Trophoblast cell (in vitro differentiated cells and primary cell): ENCODE measurements around the gene VDR.

Source experiments
- DNase-seq, 2 donors: peaks; one replicate each; pipeline ENCODE4 v3.0.0-alpha.2; 2016
- H2AFZ ChIP-seq: 2 replicates; pipeline ENCODE4 v1.6.1; 2013; ENCODE audit warnings: low read length, moderate library complexity, mild to moderate bottlenecking; ENCODE audit not compliant: insufficient read depth, poor library complexity
- H2AK5ac ChIP-seq: 2 replicates; pipeline ENCODE4 v1.6.1; 2013; ENCODE audit warnings: mild to moderate bottlenecking, low read length
- H2BK120ac ChIP-seq: 2 replicates; pipeline ENCODE4 v1.6.1; 2013; ENCODE audit warnings: low read length, mild to moderate bottlenecking, moderate library complexity; ENCODE audit not compliant: insufficient read depth, poor library complexity
- H2BK12ac ChIP-seq: 2 replicates; pipeline ENCODE4 v1.6.1; 2013; ENCODE audit warnings: mild to moderate bottlenecking, low read length, moderate library complexity
- H2BK5ac ChIP-seq: 2 replicates; pipeline ENCODE4 v1.6.1; 2013; ENCODE audit warnings: low read length, low read depth, moderate library complexity, mild to moderate bottlenecking; ENCODE audit not compliant: poor library complexity
- H3K14ac ChIP-seq: 2 replicates; pipeline ENCODE4 v1.6.1; 2013; ENCODE audit warnings: mild to moderate bottlenecking, low read length
- H3K18ac ChIP-seq: 2 replicates; pipeline ENCODE4 v1.6.1; 2013; ENCODE audit warnings: mild to moderate bottlenecking, low read length
- H3K23ac ChIP-seq: 2 replicates; pipeline ENCODE4 v1.6.1; 2013; ENCODE audit warnings: low read length
- H3K27ac ChIP-seq: 2 replicates; pipeline ENCODE4 v1.5.1; 2013; ENCODE audit warnings: low read depth, mild to moderate bottlenecking, inconsistent platforms, low read length, moderate library complexity
- H3K27me3 ChIP-seq: 2 replicates; pipeline ENCODE4 v1.6.1; 2013; ENCODE audit warnings: inconsistent platforms, mild to moderate bottlenecking, low read length, moderate library complexity; ENCODE audit not compliant: insufficient read depth
- H3K36me3 ChIP-seq, 2 experiments: 1 replicate in 1 of 2; 2 replicates in 1 of 2; pipeline ENCODE4 v1.6.1; 2013; ENCODE audit warnings: low read length in 2 of 2, mild to moderate bottlenecking in 2 of 2, moderate library complexity in 1 of 2; ENCODE audit not compliant: insufficient read depth in 2 of 2, control insufficient read depth in 1 of 2
- H3K4ac ChIP-seq: 2 replicates; pipeline ENCODE4 v1.6.1; 2013; ENCODE audit warnings: low read depth, mild to moderate bottlenecking, low read length, moderate library complexity
- H3K4me1 ChIP-seq, 2 experiments: 1 replicate in 1 of 2; 2 replicates in 1 of 2; pipeline ENCODE4 v1.6.1; 2013; ENCODE audit warnings: low read length in 2 of 2, mild to moderate bottlenecking in 2 of 2, moderate library complexity in 1 of 2; ENCODE audit not compliant: insufficient read depth in 2 of 2, control insufficient read depth in 1 of 2
- H3K4me2 ChIP-seq: 2 replicates; pipeline ENCODE4 v1.6.1; 2013; ENCODE audit warnings: inconsistent platforms, mild to moderate bottlenecking, low read length, moderate library complexity
- H3K4me3 ChIP-seq: 2 replicates; pipeline ENCODE4 v1.5.1; 2013; ENCODE audit warnings: mild to moderate bottlenecking, low read depth, low read length, inconsistent platforms
- H3K79me1 ChIP-seq: one replicate; pipeline ENCODE4 v1.6.1; 2013; ENCODE audit warnings: low read length
- H3K79me2 ChIP-seq: 2 replicates; pipeline ENCODE4 v1.6.1; 2013; ENCODE audit warnings: low read length, mild to moderate bottlenecking; ENCODE audit not compliant: control insufficient read depth, insufficient read depth, poor library complexity
- H3K9ac ChIP-seq: 2 replicates; pipeline ENCODE4 v1.6.1; 2013; ENCODE audit warnings: mild to moderate bottlenecking, low read length
- H3K9me3 ChIP-seq: 2 replicates; pipeline ENCODE4 v1.6.1; 2013; ENCODE audit warnings: low read depth, mild to moderate bottlenecking, control low read depth, inconsistent platforms, low read length; ENCODE audit not compliant: insufficient read depth
- H4K12ac ChIP-seq: 2 replicates; pipeline ENCODE4 v1.6.1; 2013; ENCODE audit warnings: low read depth, mild to moderate bottlenecking, low read length, moderate library complexity
- H4K8ac ChIP-seq: 2 replicates; pipeline ENCODE4 v1.6.1; 2013; ENCODE audit warnings: low read depth, mild to moderate bottlenecking, low read length, moderate library complexity
- H4K91ac ChIP-seq: one replicate; pipeline ENCODE4 v1.6.1; 2013; ENCODE audit warnings: low read depth, mild to moderate bottlenecking, low read length, moderate library complexity
- WGBS: extraction: QIAGEN DNeasy Blood & Tissue Kit; methylation state at CpG from one replicate; pipeline ENCODE4 v1.1.7; 2013; ENCODE audit warnings: missing lambda C conversion rate; ENCODE audit not compliant: insufficient read length, insufficient coverage; ENCODE audit errors: extremely low coverage; 5-methylcytosine and 5-hydroxymethylcytosine counted together

Gene VDR

GRCh38 chr12:47813511-47814196, 91.1 kb downstream of the VDR start:
- H4K8ac ChIP-seq = peak overlapping the region; percentile 54
- no CpG with 5 or more reads among the region's 9 CpGs for WGBS

GRCh38 chr12:47812797-47813510, 91.8 kb downstream of the VDR start:
- Histone ChIP-seq H3K4me2 (peak overlapping the region; percentile 66), H2AFZ (no peak overlapping the region), H3K79me2 (peaks cover 53% of the 10 kb centered on the region), H3K23ac (no peak overlapping the region), H3K4me1 (peaks cover 62 to 70% of the 10 kb centered on the region in 2 experiments), H4K91ac (peak overlapping the region; percentile 82), H3K9me3 (no peaks in the 10 kb centered on the region), H4K8ac (peak overlapping the region; percentile 54), H3K9ac (no peak overlapping the region), H2AK5ac (peak overlapping the region; percentile 34), H3K18ac (peak overlapping the region; percentile 53), H3K14ac (peak overlapping the region; percentile 41), H3K36me3 (peaks cover 6 to 16% of the 10 kb centered on the region in 2 experiments), H3K79me1 (peaks cover 18% of the 10 kb centered on the region), H3K4ac (peak overlapping the region; percentile 73), H2BK120ac (peak overlapping the region; percentile 58), H3K4me3 (no peak overlapping the region), H3K27me3 (no peaks in the 10 kb centered on the region), H3K27ac (peak overlapping the region; percentile 91), H2BK12ac (peak overlapping the region; percentile 59), H4K12ac (peak overlapping the region; percentile 2), H2BK5ac (peak overlapping the region; percentile 71)
- no CpG with 5 or more reads among the region's 37 CpGs for WGBS
- DNase-seq = peak; percentile 54 to 60

More at GRCh38 chr12:47813511-47814196, 91.1 kb downstream of the VDR start:
- no peak overlapping the region for H3K4me3 ChIP-seq
- H3K79me1 ChIP-seq = peaks cover 20% of the 10 kb centered on the region
- no peak overlapping the region for H3K23ac ChIP-seq
- H3K36me3 ChIP-seq = peaks cover 11 to 16% of the 10 kb centered on the region in 2 experiments
- H3K9ac ChIP-seq = no peak overlapping the region
- H4K91ac ChIP-seq = peak overlapping the region; percentile 82
- H3K4ac ChIP-seq = peak overlapping the region; percentile 42
- no peak overlapping the region for H2AFZ ChIP-seq
- peaks cover 53% of the 10 kb centered on the region for H3K79me2 ChIP-seq
- H2BK12ac ChIP-seq = peak overlapping the region; percentile 5
- H3K4me2 ChIP-seq = peak overlapping the region; percentile 66
- peak overlapping the region; percentile 41 for H3K14ac ChIP-seq
- peaks cover 57 to 70% of the 10 kb centered on the region in 2 experiments for H3K4me1 ChIP-seq
- H2AK5ac ChIP-seq = peak overlapping the region; percentile 34
- H2BK120ac ChIP-seq = peak overlapping the region; percentile 58
- DNase-seq = no peak
- H3K27me3 ChIP-seq = no peaks in the 10 kb centered on the region
- H3K9me3 ChIP-seq = no peaks in the 10 kb centered on the region
- H4K12ac ChIP-seq = peak overlapping the region; percentile 2
- peak overlapping the region; percentile 71 for H2BK5ac ChIP-seq
- peak overlapping the region; percentile 91 for H3K27ac ChIP-seq
- H3K18ac ChIP-seq = peak overlapping the region; percentile 53

GRCh38 chr12:47811581-47812484, 93.0 kb downstream of the VDR start:
- no peaks in the 10 kb centered on the region for H3K9me3 ChIP-seq
- peak overlapping the region; percentile 34 for H3K4me2 ChIP-seq
- H3K18ac ChIP-seq = peak overlapping the region; percentile 31
- H3K27ac ChIP-seq = peak overlapping the region; percentile 31
- peak overlapping the region; percentile 50 for H4K8ac ChIP-seq
- H3K79me2 ChIP-seq = peaks cover 48% of the 10 kb centered on the region
- H3K79me1 ChIP-seq = peaks cover 15% of the 10 kb centered on the region
- peak overlapping the region; percentile 72 for H3K14ac ChIP-seq
- peaks cover 59 to 66% of the 10 kb centered on the region in 2 experiments for H3K4me1 ChIP-seq
- no CpG with 5 or more reads among the region's 14 CpGs for WGBS
- H3K36me3 ChIP-seq = peaks cover 6 to 11% of the 10 kb centered on the region in 2 experiments
- H3K9ac ChIP-seq = no peak overlapping the region
- peak overlapping the region; percentile 81 for H2BK5ac ChIP-seq
- no peak overlapping the region for H4K12ac ChIP-seq
- H2BK120ac ChIP-seq = peak overlapping the region; percentile 29
- H4K91ac ChIP-seq = peak overlapping the region; percentile 64
- DNase-seq = no peak
- H3K4me3 ChIP-seq = no peak overlapping the region
- H3K27me3 ChIP-seq = no peaks in the 10 kb centered on the region
- H2BK12ac ChIP-seq = peak overlapping the region; percentile 59
- H2AFZ ChIP-seq = no peak overlapping the region
- H3K23ac ChIP-seq = no peak overlapping the region
- peak overlapping the region; percentile 96 for H3K4ac ChIP-seq
- peak overlapping the region; percentile 45 for H2AK5ac ChIP-seq

GRCh38 chr12:47811072-47811396, 93.8 kb downstream of the VDR start:
- H3K4ac ChIP-seq = peak overlapping the region; percentile 85
- no peaks in the 10 kb centered on the region for H3K27me3 ChIP-seq
- no peak overlapping the region for H3K4me2 ChIP-seq
- no peak overlapping the region for H4K91ac ChIP-seq
- H3K9me3 ChIP-seq = no peaks in the 10 kb centered on the region
- no peak overlapping the region for H3K9ac ChIP-seq
- H4K8ac ChIP-seq = no peak overlapping the region
- H3K23ac ChIP-seq = no peak overlapping the region
- no peak overlapping the region for H4K12ac ChIP-seq
- WGBS = no CpG with 5 or more reads among the region's 2 CpGs
- H2AK5ac ChIP-seq = no peak overlapping the region
- no peak for DNase-seq
- H3K4me1 ChIP-seq = peaks cover 57 to 60% of the 10 kb centered on the region in 2 experiments
- H3K4me3 ChIP-seq = no peak overlapping the region
- no peak overlapping the region for H2BK120ac ChIP-seq
- no peak overlapping the region for H3K18ac ChIP-seq
- H2AFZ ChIP-seq = no peak overlapping the region
- no peak overlapping the region for H2BK5ac ChIP-seq
- H3K27ac ChIP-seq = no peak overlapping the region
- no peak overlapping the region for H2BK12ac ChIP-seq
- H3K79me1 ChIP-seq = peaks cover 13% of the 10 kb centered on the region
- no peak overlapping the region for H3K14ac ChIP-seq
- peaks cover 6 to 13% of the 10 kb centered on the region in 2 experiments for H3K36me3 ChIP-seq
- peaks cover 49% of the 10 kb centered on the region for H3K79me2 ChIP-seq
